Renal pelvis (tissue), 4 donors: ENCODE data around the gene ZNF485. TPM values are rescaled to one million over a fixed set of nuclear protein-coding genes. Genes with fewer than 3 reads are reported as not detected.
A peak's percentile ranks its signal among the peaks of the same experiment; 100 is the strongest.

Experiments
- DNase-seq: peaks from one replicate; pipeline ENCODE4 v3.0.0-alpha.2; 2013
- polyA plus RNA-seq, 3 donors: library from polyadenylated mRNA; unstranded; fragments of 120-200 nt; gene quantifications; one replicate each; pipeline ENCODE4 v1.2.1, GENCODE V29; 2013; ENCODE audit not compliant: insufficient read length in 3 of 3

The ZNF485 gene
- polyA plus RNA-seq, 3 donors: 4.2 to 5.8 (median 5.1) TPM

DNA sequence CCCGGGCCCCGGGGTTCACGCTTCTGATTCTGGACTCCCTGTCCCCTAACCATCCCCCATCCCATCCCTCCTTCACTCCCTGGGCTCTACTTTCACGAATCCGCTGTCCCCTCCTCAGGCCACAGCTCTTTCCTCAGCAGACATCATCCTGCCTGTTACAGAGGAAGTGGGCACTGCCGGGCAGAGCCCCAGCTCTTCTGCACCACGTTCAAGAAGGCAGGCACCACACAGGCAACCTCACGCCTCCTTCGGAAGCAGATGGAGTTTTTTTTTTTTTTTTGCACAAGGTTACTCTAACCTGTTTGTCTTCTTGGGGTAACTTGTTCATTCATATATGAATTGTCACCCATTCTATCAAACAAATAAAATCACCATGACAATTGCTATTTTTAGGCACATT, 60.3 kb downstream of the ZNF485 start:
- DNase-seq: no peak

DNA sequence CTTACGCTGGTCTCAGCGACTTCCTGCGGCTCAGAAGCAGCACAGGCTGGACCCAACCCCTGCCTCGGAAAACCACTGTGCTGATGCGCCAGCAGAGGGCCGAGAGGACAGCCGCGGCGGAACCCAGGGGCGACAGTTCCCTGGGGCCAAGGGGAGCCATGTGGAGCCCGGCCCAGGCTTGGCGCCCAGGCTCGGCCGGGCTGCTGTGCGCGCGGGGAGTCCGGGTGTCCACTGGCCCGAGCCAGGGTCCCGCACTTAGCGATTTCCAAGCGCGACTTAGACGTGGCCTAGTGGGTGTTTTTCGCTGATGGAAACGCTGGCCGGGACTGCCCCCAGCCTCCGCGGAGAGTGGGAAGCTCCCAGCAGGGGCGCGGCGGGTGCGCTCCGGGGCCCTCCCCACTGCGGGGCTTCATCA, 61.1 kb downstream of the ZNF485 start:
- DNase-seq: peak; percentile 47

Other genes starting within 250 kb of the ZNF485 start
- 1 to 10 TPM in 1 of 3 donors, under 1 TPM in 1, not detected in 1; 0.49 to 1.8 TPM for gene FXYD4, start 234.8 kb upstream of the ZNF485 start, polyA plus RNA-seq
- gene HNRNPF, start 197.3 kb upstream of the ZNF485 start, polyA plus RNA-seq: 100 to 1,000 TPM; 207 to 237 (median 223) TPM
- 10 to 100 TPM in 2 of 3 donors, 1 to 10 TPM in 1; 9.2 to 14.7 (median 14.2) TPM for gene ZNF487, start 169.3 kb upstream of the ZNF485 start, polyA plus RNA-seq
- gene ZNF239, start 31.8 kb upstream of the ZNF485 start, polyA plus RNA-seq: 10 to 100 TPM; 11.7 to 13.6 (median 13.6) TPM
- 10 to 100 TPM; 62.8 to 65.6 (median 65.2) TPM for gene ZNF32, start 42.4 kb downstream of the ZNF485 start, polyA plus RNA-seq